Middle frontal gyrus (tissue), 1 donor: Measurements from ENCODE around the gene PTDSS2.
A peak's percentile ranks its signal among the peaks of the same experiment; 100 is the strongest.
"Not testable (repeated sequence)": the region's sequence is repeated elsewhere in the genome, so short reads cannot be mapped to it uniquely, and the experiment has no call there.

Experiments used
- DNase-seq: peaks from one replicate; pipeline ENCODE4 v3.0.0-alpha.2; 2015; ENCODE audit warnings: low spot score; ENCODE audit errors: extremely low spot score

The PTDSS2 gene

GRCh38 chr11:468493-468892 lies 18.4 kb downstream of the PTDSS2 start:
- DNase-seq: no peak

DNA sequence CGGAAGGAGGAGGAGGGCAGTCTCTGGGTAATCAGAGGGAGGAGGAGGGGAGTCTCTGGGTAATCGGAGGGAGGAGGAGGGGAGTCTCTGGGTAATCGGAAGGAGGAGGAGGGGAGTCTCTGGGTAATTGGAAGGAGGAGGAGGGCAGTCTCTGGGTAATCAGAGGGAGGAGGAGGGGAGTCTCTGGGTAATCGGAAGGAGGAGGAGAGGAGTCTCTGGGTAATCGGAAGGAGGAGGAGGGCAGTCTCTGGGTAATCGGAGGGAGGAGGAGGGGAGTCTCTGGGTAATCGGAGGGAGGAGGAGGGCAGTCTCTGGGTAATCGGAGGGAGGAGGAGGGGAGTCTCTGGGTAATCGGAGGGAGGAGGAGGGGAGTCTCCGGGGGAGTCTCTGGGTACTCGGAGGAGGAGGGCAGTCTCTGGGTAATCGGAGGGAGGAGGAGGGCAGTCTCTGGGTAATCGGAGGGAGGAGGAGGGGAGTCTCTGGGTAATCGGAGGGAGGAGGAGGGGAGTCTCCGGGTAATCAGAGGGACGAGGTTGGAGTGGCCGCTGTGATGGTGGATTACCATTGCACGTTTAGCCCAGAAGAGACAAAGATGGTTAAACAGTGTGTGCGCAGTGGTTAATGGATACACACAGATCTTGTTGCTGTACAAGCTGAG lies 19.1 kb downstream of the PTDSS2 start:
- not testable (repeated sequence) for DNase-seq

DNA sequence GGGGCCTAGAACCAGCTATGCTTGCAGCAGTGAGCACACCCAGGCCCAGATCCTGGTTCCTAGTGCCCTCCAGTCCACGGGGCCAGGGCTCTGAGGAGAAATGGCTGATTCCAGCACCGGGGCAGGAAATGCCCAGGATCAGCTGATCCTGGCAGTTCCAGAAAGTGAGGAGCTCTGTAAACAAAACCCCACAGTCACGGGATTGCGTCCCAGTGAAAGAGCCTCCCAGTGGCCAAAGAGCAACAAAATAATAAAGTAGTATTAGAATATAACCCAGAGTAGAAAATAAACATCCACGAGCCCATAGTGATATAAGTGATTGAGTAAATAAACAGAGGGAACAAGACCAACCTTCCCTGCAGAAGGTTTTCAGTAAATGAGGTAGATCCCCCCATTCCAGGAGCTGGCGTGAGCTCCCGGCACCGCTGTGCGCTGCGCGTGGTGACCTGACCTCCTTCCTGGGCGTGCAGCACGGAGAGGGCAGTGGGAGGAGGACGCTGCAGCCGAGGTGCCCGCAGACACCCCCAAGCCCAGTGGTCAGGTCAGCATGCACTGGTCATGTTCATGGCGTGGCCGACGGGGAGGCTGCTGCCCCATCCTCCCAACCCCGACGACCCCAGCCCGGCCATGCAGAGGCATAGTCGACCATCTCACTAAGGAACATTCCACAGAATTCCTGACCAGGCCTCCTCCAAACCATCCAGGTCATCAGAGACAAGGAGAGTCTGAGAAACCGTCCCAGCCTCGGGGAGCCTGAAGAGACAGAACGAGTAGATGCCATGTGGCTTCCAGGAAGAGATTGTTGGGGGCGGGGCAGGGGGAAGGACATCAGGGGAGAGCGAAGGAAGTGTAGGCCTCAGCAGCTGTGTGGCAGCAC lies 19.8 kb downstream of the PTDSS2 start:
- DNase-seq: peak; percentile 66

DNA sequence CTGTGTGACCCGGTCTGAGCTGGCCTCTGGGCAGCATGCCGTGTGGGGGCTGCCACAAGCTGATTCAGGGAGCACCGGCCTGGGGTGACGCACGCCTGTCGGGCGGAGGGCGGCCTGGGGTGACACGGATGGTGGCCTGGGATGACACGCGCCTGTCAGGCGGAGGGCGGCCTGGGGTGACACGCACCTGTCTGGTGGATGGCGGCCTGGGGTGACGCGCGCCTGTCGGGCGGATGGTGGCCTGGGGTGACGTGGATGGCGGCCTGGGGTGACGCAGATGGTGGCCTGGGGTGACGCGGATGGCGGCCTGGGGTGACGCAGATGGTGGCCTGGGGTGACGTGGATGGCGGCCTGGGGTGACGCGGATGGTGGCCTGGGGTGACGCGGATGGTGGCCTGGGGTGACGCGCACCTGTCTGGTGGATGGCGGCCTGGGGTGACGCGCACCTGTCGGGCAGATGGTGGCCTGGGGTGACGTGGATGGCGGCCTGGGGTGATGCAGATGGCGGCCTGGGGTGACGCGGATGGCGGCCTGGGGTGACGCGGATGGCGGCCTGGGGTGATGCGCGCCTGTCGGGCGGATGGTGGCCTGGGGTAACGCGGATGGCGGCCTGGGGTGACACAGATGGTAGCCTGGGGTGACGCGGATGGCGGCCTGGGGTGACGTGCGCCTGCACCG lies 21.5 kb downstream of the PTDSS2 start:
- no peak for DNase-seq

DNA sequence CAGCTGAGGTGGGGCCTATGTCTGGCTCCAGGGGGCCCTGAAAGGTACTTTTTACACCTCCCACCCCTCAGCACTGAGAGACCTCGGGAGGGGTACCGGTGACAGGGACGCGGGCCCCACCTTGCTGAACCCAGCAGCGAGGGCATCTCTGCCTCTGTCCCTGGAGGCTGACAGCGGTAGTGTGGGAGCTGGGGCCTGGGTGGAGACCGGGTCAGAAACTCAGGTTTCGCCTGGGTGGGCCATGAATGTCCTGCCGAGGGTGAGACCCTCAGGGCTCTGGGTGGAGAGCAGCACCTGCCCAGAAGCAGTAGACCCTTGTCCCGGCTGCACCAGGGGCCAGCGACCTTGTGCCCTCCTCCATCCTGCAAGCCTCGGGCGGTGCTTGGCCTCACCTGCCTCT lies 22.2 kb downstream of the PTDSS2 start:
- no peak for DNase-seq

- DNase-seq: no peak
Observed at GRCh38 chr11:472816-473215, 22.7 kb downstream of the PTDSS2 start.

- no peak for DNase-seq
Observed at GRCh38 chr11:473415-473814, 23.3 kb downstream of the PTDSS2 start.

GRCh38 chr11:473962-474785 lies 24.1 kb downstream of the PTDSS2 start:
- DNase-seq: no peak

DNA sequence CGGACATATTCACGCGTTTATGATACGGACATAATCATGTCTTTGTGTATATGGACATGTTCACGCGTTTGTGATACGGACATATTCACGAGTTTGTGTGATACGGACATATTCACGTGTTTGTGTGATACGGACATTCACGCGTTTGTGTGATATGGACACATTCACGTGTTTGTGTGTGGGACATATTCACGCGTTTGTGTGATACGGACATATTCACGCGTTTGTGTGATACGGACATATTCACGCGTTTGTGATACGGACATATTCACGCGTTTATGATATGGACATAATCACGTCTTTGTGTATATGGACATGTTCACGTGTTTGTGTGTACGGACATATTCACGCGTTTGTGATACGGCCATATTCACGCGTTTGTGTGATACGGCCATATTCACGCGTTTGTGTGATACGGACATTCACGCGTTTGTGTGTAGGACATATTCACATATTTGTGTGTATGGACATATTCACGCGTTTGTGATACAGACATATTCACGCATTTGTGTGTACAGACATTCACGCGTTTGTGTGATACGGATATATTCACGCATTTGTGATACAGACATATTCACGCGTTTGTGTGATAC lies 24.9 kb downstream of the PTDSS2 start:
- DNase-seq: no peak

DNA sequence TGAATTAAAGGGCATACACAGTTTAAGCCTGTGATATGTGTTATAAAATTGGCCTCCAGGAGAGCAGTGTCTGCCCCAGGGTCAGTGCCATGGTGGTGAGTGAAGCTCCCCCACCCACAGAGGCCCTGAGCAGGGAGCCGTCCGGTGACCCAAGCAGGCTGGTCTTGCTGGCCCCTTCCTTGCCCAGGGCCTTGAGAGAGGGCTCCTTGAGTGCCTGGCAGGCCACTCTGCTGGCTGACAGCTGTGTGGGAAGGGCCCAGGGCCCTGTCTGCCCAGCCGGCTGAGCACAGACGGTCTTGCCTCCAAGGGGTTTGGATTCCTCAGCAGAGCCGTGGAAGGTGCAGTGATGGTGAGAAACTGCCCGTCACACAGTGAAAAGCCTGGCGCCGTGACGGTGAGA lies 25.9 kb downstream of the PTDSS2 start:
- no peak for DNase-seq

DNA sequence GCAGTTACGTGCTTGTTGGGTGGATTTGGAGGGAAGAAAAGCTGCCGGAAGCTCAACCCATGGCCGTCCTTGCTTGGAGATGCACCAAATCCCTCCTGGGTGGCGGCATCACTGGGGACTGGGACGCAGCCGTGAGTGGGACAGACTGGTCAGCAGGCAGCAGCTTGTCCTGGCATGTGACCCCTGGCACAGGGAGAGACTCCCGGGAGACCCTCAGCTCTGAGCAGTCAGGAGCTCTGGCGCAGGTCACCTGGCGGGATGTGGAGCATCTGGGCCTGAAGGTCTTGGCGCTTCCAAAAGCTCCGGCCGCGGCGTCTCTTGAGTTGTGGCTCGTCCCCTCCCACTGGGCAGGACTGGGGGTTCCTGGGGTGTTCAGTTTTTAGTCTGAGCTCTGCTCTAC lies 26.3 kb downstream of the PTDSS2 start:
- DNase-seq: no peak

- no peak for DNase-seq
Observed at GRCh38 chr11:477052-477715, 27.1 kb downstream of the PTDSS2 start.

DNA sequence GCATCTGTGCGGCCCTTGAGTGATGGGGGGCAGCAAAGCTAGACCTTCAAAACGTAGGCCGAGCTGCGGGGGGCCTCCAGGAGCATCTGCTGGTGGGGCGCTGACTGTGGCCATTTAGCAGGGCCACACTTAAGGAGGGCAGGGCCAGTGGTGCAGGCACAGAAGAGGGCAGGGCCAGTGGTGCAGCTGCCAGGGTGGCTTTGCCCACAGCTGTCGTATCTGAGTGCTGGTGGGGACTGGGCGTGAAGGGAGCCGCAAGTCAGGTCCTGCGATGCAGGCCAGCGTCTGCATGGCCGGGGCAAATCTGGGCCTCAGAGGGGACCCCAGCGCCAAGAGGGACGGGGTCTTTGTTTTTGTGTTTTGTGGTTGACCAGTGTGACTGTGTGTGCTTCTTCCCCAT lies 29.2 kb downstream of the PTDSS2 start:
- no peak for DNase-seq

DNA sequence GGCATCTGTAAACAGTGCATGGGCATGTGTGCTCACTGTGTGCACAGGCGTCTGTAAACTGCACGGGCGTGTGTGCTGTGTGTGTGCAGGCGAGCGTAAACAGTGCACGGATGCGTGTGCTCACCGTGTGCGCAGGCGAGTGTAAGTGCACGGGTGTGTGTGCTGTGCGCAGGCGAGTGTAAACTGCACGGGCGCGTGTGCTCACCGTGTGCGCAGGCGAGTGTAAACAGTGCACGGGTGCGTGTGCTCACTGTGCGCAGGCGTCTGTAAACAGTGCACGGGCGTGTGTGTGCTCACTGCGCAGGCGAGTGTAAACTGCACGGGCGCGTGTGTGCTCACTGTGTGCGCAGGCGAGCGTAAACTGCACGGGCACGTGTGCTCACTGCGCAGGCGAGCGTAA lies 34.5 kb downstream of the PTDSS2 start:
- DNase-seq: no peak

GRCh38 chr11:486189-486588 lies 36.1 kb downstream of the PTDSS2 start:
- DNase-seq: no peak

- DNase-seq: no peak
Observed at GRCh38 chr11:487571-488021, 37.5 kb downstream of the PTDSS2 start.

GRCh38 chr11:488062-488461 lies 38.0 kb downstream of the PTDSS2 start:
- no peak for DNase-seq

GRCh38 chr11:488579-488978 lies 38.5 kb downstream of the PTDSS2 start:
- DNase-seq: no peak

GRCh38 chr11:488992-489391 lies 38.9 kb downstream of the PTDSS2 start:
- no peak for DNase-seq

DNA sequence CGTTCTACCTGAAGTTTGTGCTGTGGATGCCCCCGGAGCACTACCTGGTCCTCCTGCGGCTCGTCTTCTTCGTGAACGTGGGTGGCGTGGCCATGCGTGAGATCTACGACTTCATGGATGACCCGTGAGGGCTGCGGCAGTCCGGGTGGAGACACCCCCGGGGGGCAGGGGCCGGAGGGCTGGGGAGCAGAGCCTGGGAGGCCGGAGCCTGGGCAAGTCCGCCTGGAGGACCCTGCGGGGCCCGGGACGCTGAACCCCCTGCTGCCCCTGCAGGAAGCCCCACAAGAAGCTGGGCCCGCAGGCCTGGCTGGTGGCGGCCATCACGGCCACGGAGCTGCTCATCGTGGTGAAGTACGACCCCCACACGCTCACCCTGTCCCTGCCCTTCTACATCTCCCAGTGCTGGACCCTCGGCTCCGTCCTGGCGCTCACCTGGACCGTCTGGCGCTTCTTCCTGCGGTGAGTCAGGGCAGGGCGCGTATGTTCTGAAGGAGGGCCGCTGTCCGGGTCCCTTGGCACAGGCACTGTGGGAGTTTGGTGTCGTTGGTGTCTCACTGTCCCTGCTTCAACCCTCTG lies 39.6 kb downstream of the PTDSS2 start:
- DNase-seq: no peak
